ENCODE results near the gene STAB2. TPM values are rescaled to one million over a fixed set of nuclear protein-coding genes. Genes with fewer than 3 reads are reported as not detected.

Gene STAB2
- total and polyA plus RNA-seq, 8 donors = under 0.01 to 4.0 (median 0.95) TPM; not detected in 4

DNA sequence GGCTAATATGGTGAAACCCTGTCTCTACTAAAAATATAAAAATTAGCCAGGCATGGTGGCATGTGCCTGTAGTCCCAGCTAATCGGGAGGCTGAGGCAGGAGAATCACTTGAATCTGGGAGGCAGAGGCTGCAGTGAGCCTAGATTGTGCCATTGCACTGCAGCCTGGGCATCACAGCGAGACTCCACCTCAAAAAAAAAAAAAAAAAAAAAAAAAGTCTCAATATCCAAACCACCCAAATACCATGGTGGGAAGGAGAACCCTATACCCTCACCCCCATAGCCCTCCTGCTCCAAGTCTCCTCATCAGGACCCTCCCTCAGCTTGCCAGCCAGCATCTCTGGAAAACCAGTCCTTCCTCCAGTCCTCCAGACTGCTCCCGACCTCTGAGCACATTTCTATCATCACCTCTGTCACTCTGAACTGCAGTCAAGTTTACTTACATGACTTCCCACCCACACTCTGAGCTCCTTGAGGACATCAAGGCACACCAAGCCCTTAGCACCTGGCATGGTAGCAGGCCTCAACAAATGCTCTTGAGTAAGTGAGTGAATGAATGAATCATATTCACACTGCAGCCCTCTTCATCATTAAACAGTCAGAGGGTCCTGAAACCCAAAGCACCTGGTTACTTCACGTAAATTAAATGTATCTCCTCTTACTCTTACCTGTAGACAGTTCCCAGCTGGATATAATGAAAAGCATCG lies 218.7 kb downstream of the STAB2 start:
- no peak for DNase-seq
- Histone ChIP-seq H3K9me3 (no peaks in the 10 kb centered on the region), H3K4me3 (no peak overlapping the region), H3K36me3 (peaks cover 0 to 10% (median 1%) of the 10 kb centered on the region in 4 donors), H3K4me1 (peaks cover 12 to 70% (median 39%) of the 10 kb centered on the region in 4 donors), H3K27ac (peak overlapping the region in 4 of 5 donors; percentile 43 to 70 (median 60)), H3K27me3 (no peaks in the 10 kb centered on the region)
- 86 to 97% (median 91%) methylated on average over 5 of the region's 5 CpGs for WGBS, 5 donors
- intact Hi-C loops (cut with DNase I; ENCODE audit: low total_unique reads) = no loop called here
- TF ChIP-seq, protein P1, sequence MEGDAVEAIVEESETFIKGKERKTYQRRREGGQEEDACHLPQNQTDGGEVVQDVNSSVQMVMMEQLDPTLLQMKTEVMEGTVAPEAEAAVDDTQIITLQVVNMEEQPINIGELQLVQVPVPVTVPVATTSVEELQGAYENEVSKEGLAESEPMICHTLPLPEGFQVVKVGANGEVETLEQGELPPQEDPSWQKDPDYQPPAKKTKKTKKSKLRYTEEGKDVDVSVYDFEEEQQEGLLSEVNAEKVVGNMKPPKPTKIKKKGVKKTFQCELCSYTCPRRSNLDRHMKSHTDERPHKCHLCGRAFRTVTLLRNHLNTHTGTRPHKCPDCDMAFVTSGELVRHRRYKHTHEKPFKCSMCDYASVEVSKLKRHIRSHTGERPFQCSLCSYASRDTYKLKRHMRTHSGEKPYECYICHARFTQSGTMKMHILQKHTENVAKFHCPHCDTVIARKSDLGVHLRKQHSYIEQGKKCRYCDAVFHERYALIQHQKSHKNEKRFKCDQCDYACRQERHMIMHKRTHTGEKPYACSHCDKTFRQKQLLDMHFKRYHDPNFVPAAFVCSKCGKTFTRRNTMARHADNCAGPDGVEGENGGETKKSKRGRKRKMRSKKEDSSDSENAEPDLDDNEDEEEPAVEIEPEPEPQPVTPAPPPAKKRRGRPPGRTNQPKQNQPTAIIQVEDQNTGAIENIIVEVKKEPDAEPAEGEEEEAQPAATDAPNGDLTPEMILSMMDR (IDR thresholded peaks at IDR 0.05) = no peak
- TF ChIP-seq EP300 (IDR thresholded peaks at IDR 0.05) (no peak), POLR2A (IDR thresholded peaks at IDR 0.05) (no peak), POLR2AphosphoS5 (IDR thresholded peaks at IDR 0.05) (no peak)

DNA sequence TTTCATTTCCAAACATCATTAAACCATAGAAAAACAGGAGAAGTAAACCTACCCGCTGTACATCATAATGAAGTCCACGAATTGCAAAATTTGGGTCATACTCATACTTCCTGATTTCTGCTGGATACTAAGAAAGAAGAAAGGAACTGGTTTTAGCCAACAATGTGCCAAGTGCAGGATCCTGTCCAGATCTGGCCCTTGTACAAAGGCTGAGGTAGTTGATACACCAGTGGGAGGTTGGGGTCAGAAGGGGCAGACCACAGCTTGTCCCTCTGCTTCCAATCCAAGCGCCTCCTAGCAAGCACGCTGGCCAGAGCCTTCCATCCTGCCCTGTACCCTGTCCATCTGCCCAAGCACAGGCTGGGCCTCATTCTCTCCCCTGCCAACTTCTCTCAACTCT lies 219.7 kb downstream of the STAB2 start:
- H3K27ac ChIP-seq = peak overlapping the region in 2 of 5 donors; percentile 26 to 70
- no peaks in the 10 kb centered on the region for H3K27me3 ChIP-seq
- no peaks in the 10 kb centered on the region for H3K9me3 ChIP-seq
- intact Hi-C loops (cut with DNase I; ENCODE audit: low total_unique reads) = no loop called here
- 73 to 94% (median 90%) methylated on average over 4 of the region's 4 CpGs for WGBS, 5 donors
- H3K36me3 ChIP-seq = peaks cover 0 to 19% (median 6%) of the 10 kb centered on the region in 4 donors
- no peak for DNase-seq
- no peak overlapping the region for H3K4me3 ChIP-seq
- no peak for TF ChIP-seq EP300 (IDR thresholded peaks at IDR 0.05)
- TF ChIP-seq POLR2AphosphoS5 (IDR thresholded peaks at IDR 0.05) = no peak
- TF ChIP-seq POLR2A (IDR thresholded peaks at IDR 0.05) = no peak
- TF ChIP-seq, protein P1 (IDR thresholded peaks at IDR 0.05) = no peak
- H3K4me1 ChIP-seq = peaks cover 9 to 60% (median 34%) of the 10 kb centered on the region in 4 donors

DNA sequence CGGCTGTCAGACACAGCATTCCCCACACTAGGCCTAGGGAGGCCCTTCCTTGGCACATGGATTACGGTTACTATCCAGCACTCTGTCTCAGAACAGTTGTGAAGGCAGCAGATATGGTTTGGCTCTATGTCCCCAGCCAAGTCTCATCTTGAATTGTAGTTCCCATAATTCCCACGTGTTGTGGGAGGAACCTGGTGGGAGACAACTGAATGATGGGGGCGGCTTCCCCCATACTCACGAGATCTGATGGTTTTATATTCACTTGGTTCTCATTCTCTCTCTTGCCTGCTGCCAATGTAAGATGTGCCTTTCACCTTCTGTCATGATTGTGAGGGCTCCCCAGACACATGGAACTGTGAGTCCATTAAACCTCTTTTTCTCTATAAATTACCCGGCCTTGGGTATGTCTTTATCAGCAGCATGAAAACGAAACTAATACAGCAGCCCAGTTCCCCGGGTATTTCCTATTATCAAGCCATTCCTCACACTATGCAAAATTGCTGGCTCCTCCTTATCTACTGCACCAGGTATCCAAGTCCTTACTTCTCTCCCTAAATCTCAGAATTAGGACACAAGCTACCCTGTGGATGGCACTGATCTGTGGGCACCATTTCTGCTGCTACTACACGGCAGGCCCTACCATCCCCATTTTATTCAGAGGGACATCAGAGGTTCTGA lies 220.6 kb downstream of the STAB2 start:
- no peaks in the 10 kb centered on the region for H3K9me3 ChIP-seq
- H3K36me3 ChIP-seq = peaks cover 0 to 25% (median 9%) of the 10 kb centered on the region in 4 donors
- H3K27me3 ChIP-seq = no peaks in the 10 kb centered on the region
- WGBS, 5 donors = 69 to 81% (median 77%) methylated on average over 9 of the region's 9 CpGs
- intact Hi-C loops (cut with DNase I; ENCODE audit: low total_unique reads) = no loop called here
- no peak for DNase-seq
- H3K27ac ChIP-seq = peak overlapping the region in 1 of 5 donors; percentile 70
- no peak overlapping the region for H3K4me3 ChIP-seq
- TF ChIP-seq EP300 (IDR thresholded peaks at IDR 0.05) = no peak
- no peak for TF ChIP-seq POLR2AphosphoS5 (IDR thresholded peaks at IDR 0.05)
- TF ChIP-seq POLR2A (IDR thresholded peaks at IDR 0.05) = no peak
- TF ChIP-seq, protein P1 (IDR thresholded peaks at IDR 0.05) = no peak
- H3K4me1 ChIP-seq = peaks cover 9 to 54% (median 29%) of the 10 kb centered on the region in 4 donors

DNA sequence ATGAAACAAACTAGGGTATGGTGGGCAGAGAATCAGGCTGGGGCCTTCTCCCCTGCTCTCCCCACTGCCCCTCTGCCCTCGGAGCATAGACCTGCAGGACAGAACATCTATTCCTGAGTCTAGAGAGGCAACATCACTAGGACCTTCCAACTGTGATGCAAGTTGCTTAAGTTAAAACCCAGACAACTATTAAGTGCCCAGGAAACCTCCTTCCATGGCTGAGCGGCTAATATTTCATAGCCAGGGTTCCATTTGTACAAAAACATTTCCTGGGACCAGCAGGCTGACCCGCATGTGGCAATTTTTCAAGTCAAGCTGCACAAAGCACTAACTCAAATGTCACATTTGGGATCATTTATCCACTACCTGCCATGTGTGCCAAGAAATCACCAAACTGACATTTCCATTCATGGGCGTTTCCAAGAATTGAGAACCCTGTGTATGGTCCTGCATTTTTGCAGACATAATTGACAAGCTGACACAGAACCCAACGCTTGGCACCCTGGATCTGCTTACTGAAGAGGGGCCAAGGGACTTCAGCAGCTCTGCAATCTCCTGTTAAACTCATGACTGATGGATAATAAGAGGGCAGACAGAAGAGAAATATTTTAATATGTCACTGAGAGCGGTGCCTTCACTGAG lies 221.3 kb downstream of the STAB2 start:
- Histone ChIP-seq H3K27me3 (no peaks in the 10 kb centered on the region), H3K4me1 (peaks cover 9 to 54% (median 29%) of the 10 kb centered on the region in 4 donors), H3K4me3 (no peak overlapping the region), H3K27ac (no peak overlapping the region), H3K36me3 (peaks cover 0 to 31% (median 15%) of the 10 kb centered on the region in 4 donors), H3K9me3 (no peaks in the 10 kb centered on the region)
- intact Hi-C loops (cut with DNase I; ENCODE audit: low total_unique reads) = no loop called here
- 73 to 96% (median 87%) methylated on average over 6 of the region's 6 CpGs for WGBS, 5 donors
- DNase-seq = no peak
- TF ChIP-seq EP300 (IDR thresholded peaks at IDR 0.05) (no peak), POLR2AphosphoS5 (IDR thresholded peaks at IDR 0.05) (no peak), POLR2A (IDR thresholded peaks at IDR 0.05) (no peak)
- TF ChIP-seq, protein P1 (IDR thresholded peaks at IDR 0.05) = no peak
